Gastrocnemius medialis (tissue), 4 donors: ENCODE results near the gene PSMA6.

ENCODE experiments used
- CTCF ChIP-seq, 5 experiments: fragments of 450-650 bp in 3 of 5; fragments of 200-600 bp in 2 of 5; sonication (generic) in 2 of 5; IDR thresholded peaks in 4 of 5; conservative IDR thresholded peaks in 1 of 5; 1 replicate in 4 of 5; 2 replicates in 1 of 5; pipeline ENCODE4 v1.5.1; 2016 to 2019; ENCODE audit warnings: antibody characterized with exemption in 5 of 5, mild to moderate bottlenecking in 3 of 5, moderate library complexity in 3 of 5
- POLR2A ChIP-seq, 2 donors: fragments of 450-650 bp; IDR thresholded peaks; one replicate each; pipeline ENCODE4 v1.6.1; 2017; ENCODE audit warnings: antibody characterized with exemption in 2 of 2, mild to moderate bottlenecking in 2 of 2, moderate library complexity in 2 of 2

- TF ChIP-seq CTCF (IDR thresholded peaks at IDR 0.05 in 4 of 5, conservative IDR thresholded peaks at IDR 0.05 in 1 of 5) (no peak), POLR2A (IDR thresholded peaks at IDR 0.05) (peak; percentile 91)
Observed at GRCh38 chr14:35292051-35292769, at the start of gene PSMA6.
